22Rv1 (cell line): Measurements from ENCODE around the gene ARHGEF10L.

Source experiments
- H3K27ac ChIP-seq: fragments of 450-650 bp; 2 replicates; pipeline ENCODE4 v1.5.1; 2017
- CTCF ChIP-seq: fragments of 450-650 bp; IDR thresholded peaks from 2 replicates; pipeline ENCODE4 v1.5.1; 2017; ENCODE audit warnings: mild to moderate bottlenecking
- ZFX ChIP-seq: fragments of 450-650 bp; IDR thresholded peaks from 2 replicates; pipeline ENCODE4 v1.6.1; 2017; ENCODE audit warnings: antibody characterized with exemption, borderline replicate concordance

The ARHGEF10L gene

GRCh38 chr1:17567582-17567981 is 28.1 kb downstream of the ARHGEF10L start:
- no peak overlapping the region for H3K27ac ChIP-seq
- TF ChIP-seq CTCF (no peak), ZFX (no peak)

GRCh38 chr1:17568014-17568900 is 28.8 kb downstream of the ARHGEF10L start:
- TF ChIP-seq ZFX = no peak
- no peak for TF ChIP-seq CTCF
- H3K27ac ChIP-seq = no peak overlapping the region

- no peak overlapping the region for H3K27ac ChIP-seq
- TF ChIP-seq ZFX (no peak), CTCF (no peak)
These were observed 30.0 kb downstream of the ARHGEF10L start for GRCh38 chr1:17569200-17570139.

GRCh38 chr1:17570228-17570627 is 30.7 kb downstream of the ARHGEF10L start:
- no peak overlapping the region for H3K27ac ChIP-seq
- TF ChIP-seq ZFX (no peak), CTCF (no peak)

GRCh38 chr1:17572264-17572985 is 32.9 kb downstream of the ARHGEF10L start:
- no peak for TF ChIP-seq CTCF
- TF ChIP-seq ZFX = no peak
- H3K27ac ChIP-seq = no peak overlapping the region

- no peak for TF ChIP-seq CTCF
- no peak for TF ChIP-seq ZFX
- no peak overlapping the region for H3K27ac ChIP-seq
These were observed 34.1 kb downstream of the ARHGEF10L start for GRCh38 chr1:17573518-17574041.
